Measurements from ENCODE around the gene SYNE1. TPM values are rescaled to one million over a fixed set of nuclear protein-coding genes. Genes with fewer than 3 reads are reported as not detected.

Gene SYNE1
- total and polyA plus RNA-seq, 2 experiments from 2014 or later = 17.6 to 59.9 TPM

DNA sequence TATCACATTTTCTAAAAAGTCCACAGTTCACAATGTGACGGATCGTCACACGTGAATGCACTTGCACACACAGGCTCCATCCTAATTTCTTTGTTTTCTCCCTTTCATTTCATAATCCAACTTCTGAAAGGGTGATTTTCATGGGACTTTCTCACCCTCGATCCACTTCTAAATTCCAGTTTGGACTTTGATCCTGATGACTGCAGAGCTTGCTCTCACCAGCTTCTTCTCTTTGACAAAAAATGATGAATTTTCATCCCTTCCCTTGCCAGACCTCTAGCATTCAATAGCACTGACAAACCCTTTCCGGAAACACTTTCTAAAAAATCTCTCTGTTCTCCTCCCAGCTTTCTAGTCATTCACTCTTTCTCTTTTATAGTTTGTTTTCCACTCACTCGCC is 341.2 kb downstream of the SYNE1 start:
- Histone ChIP-seq H3K4me3 (no peak overlapping the region), H3K27me3 (no peaks in the 10 kb centered on the region), H3K9me2 (replicated peaks; ENCODE audit: insufficient read depth) (no peaks in the 10 kb centered on the region), H2AFZ (no peak overlapping the region), H3K4me1 (ENCODE audit: insufficient read depth) (peaks cover 7% of the 10 kb centered on the region), H3K4me2 (no peak overlapping the region), H3K36me3 (replicated peaks; ENCODE audit: insufficient read depth, low read depth) (no peaks in the 10 kb centered on the region), H3K79me2 (peaks cover 7% of the 10 kb centered on the region), H4K20me1 (ENCODE audit: insufficient read depth, poor library complexity, severe bottlenecking) (no peaks in the 10 kb centered on the region), H3K9me3 (ENCODE audit: low read depth) (no peaks in the 10 kb centered on the region), H3K27ac (peak overlapping the region; percentile 7)
- TF ChIP-seq EZH2phosphoT487 (IDR thresholded peaks at IDR 0.05; ENCODE audit: low read depth, severe bottlenecking, unreplicated experiment) = no peak
- TF ChIP-seq, protein P1, sequence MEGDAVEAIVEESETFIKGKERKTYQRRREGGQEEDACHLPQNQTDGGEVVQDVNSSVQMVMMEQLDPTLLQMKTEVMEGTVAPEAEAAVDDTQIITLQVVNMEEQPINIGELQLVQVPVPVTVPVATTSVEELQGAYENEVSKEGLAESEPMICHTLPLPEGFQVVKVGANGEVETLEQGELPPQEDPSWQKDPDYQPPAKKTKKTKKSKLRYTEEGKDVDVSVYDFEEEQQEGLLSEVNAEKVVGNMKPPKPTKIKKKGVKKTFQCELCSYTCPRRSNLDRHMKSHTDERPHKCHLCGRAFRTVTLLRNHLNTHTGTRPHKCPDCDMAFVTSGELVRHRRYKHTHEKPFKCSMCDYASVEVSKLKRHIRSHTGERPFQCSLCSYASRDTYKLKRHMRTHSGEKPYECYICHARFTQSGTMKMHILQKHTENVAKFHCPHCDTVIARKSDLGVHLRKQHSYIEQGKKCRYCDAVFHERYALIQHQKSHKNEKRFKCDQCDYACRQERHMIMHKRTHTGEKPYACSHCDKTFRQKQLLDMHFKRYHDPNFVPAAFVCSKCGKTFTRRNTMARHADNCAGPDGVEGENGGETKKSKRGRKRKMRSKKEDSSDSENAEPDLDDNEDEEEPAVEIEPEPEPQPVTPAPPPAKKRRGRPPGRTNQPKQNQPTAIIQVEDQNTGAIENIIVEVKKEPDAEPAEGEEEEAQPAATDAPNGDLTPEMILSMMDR (IDR thresholded peaks at IDR 0.05; ENCODE audit: poor library complexity) = no peak
- no peak for TF ChIP-seq EZH2 (IDR thresholded peaks at IDR 0.05; ENCODE audit: borderline replicate concordance)
- 75% methylated on average over 6 of the region's 6 CpGs for whole genome bisulfite sequencing (ENCODE audit: low lambda C conversion rate, missing lambda C conversion rate)
- no peak for DNase-seq (ENCODE audit: low spot score)

DNA sequence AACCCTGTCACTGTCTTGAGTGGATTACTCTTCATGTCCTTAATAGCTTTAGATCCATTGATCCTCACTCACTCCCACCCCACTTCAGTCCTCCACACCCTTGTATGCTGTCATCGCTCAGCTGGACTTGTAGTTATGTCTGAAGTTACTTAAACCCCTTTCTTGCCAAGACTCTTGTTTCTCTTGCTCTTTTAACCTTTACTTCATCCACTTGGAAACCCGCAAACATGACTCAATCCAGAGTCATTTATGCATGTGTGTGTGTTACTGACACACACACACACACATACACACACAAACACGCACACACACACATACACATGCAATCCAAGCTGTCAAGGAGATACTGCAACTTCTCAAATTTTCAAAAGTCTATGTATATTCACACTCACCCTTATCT is 341.8 kb downstream of the SYNE1 start:
- WGBS (ENCODE audit: low lambda C conversion rate, missing lambda C conversion rate) = 94% methylated on average over 3 of the region's 3 CpGs
- Histone ChIP-seq H3K4me1 (ENCODE audit: insufficient read depth) (peaks cover 2% of the 10 kb centered on the region), H3K36me3 (replicated peaks; ENCODE audit: insufficient read depth, low read depth) (no peaks in the 10 kb centered on the region), H3K4me2 (no peak overlapping the region), H3K27me3 (no peaks in the 10 kb centered on the region), H3K4me3 (no peak overlapping the region), H3K79me2 (peaks cover 5% of the 10 kb centered on the region), H3K27ac (peak overlapping the region; percentile 2), H4K20me1 (ENCODE audit: insufficient read depth, poor library complexity, severe bottlenecking) (no peaks in the 10 kb centered on the region), H2AFZ (no peak overlapping the region), H3K9me3 (ENCODE audit: low read depth) (no peaks in the 10 kb centered on the region), H3K9me2 (replicated peaks; ENCODE audit: insufficient read depth) (no peaks in the 10 kb centered on the region)
- no peak for TF ChIP-seq EZH2 (IDR thresholded peaks at IDR 0.05; ENCODE audit: borderline replicate concordance)
- TF ChIP-seq, protein P1 (IDR thresholded peaks at IDR 0.05; ENCODE audit: poor library complexity) = no peak
- no peak for TF ChIP-seq EZH2phosphoT487 (IDR thresholded peaks at IDR 0.05; ENCODE audit: low read depth, severe bottlenecking, unreplicated experiment)
- no peak for DNase-seq (ENCODE audit: low spot score)

DNA sequence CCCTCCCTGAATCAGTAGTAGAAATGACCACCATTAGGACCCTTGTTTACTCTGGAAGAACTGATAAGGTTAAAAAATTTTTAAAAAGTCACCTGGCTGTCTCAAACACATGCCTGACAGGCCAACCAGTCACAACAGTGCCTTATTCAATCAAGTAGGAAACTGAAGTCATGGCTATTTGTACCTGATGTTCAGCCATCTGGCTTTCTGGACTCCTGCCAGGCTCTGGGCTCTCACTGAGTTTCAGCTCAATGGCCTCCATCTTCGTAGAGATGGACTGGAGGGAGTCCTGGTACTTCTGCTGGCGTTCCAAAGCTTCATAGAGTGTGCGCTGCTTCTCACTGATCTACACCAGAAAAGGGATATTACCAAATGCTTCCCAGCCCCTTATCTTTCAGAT is 343.8 kb downstream of the SYNE1 start:
- Histone ChIP-seq H4K20me1 (ENCODE audit: insufficient read depth, poor library complexity, severe bottlenecking) (no peaks in the 10 kb centered on the region), H3K27me3 (no peaks in the 10 kb centered on the region), H3K4me3 (no peak overlapping the region), H3K9me3 (ENCODE audit: low read depth) (no peaks in the 10 kb centered on the region), H3K4me1 (ENCODE audit: insufficient read depth) (no peaks in the 10 kb centered on the region), H3K4me2 (no peak overlapping the region), H3K27ac (no peak overlapping the region), H3K9me2 (replicated peaks; ENCODE audit: insufficient read depth) (no peaks in the 10 kb centered on the region), H3K36me3 (replicated peaks; ENCODE audit: insufficient read depth, low read depth) (no peaks in the 10 kb centered on the region), H3K79me2 (no peaks in the 10 kb centered on the region), H2AFZ (no peak overlapping the region)
- WGBS (ENCODE audit: low lambda C conversion rate, missing lambda C conversion rate) = 89% methylated on average over 3 of the region's 3 CpGs
- no peak for DNase-seq (ENCODE audit: low spot score)
- TF ChIP-seq, protein P1 (IDR thresholded peaks at IDR 0.05; ENCODE audit: poor library complexity) = no peak

DNA sequence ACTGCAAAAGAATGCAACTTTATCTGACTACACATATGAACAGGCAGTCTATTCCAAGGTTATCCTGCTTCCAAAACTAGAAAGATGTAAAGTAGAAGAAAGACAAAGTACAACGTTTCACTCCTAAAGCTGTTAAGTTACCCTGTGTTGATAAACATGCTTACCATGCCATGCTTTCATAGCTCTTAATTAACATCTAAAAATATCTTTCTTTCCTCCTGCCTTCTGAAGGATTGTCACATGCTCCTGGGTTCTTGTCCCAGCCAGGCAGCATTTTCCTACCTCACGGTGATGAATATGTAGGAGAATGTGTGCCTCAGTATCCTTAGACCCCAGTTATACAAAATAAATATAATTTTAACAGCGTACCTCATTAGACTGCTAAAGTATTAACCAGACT is 344.6 kb downstream of the SYNE1 start:
- WGBS (ENCODE audit: low lambda C conversion rate, missing lambda C conversion rate) = 91% methylated on average over 3 of the region's 3 CpGs
- Histone ChIP-seq H3K27me3 (no peaks in the 10 kb centered on the region), H2AFZ (no peak overlapping the region), H3K27ac (no peak overlapping the region), H3K79me2 (no peaks in the 10 kb centered on the region), H3K9me2 (replicated peaks; ENCODE audit: insufficient read depth) (no peaks in the 10 kb centered on the region), H3K4me1 (ENCODE audit: insufficient read depth) (no peaks in the 10 kb centered on the region), H3K9me3 (ENCODE audit: low read depth) (no peaks in the 10 kb centered on the region), H3K4me2 (no peak overlapping the region), H3K4me3 (no peak overlapping the region), H4K20me1 (ENCODE audit: insufficient read depth, poor library complexity, severe bottlenecking) (no peaks in the 10 kb centered on the region), H3K36me3 (replicated peaks; ENCODE audit: insufficient read depth, low read depth) (no peaks in the 10 kb centered on the region)
- TF ChIP-seq EZH2phosphoT487 (IDR thresholded peaks at IDR 0.05; ENCODE audit: low read depth, severe bottlenecking, unreplicated experiment) (no peak), EZH2 (IDR thresholded peaks at IDR 0.05; ENCODE audit: borderline replicate concordance) (no peak)
- TF ChIP-seq, protein P1 (IDR thresholded peaks at IDR 0.05; ENCODE audit: poor library complexity) = no peak
- no peak for DNase-seq (ENCODE audit: low spot score)
